ENCODE results near the gene PLXDC1.

PLXDC1 gene

DNA sequence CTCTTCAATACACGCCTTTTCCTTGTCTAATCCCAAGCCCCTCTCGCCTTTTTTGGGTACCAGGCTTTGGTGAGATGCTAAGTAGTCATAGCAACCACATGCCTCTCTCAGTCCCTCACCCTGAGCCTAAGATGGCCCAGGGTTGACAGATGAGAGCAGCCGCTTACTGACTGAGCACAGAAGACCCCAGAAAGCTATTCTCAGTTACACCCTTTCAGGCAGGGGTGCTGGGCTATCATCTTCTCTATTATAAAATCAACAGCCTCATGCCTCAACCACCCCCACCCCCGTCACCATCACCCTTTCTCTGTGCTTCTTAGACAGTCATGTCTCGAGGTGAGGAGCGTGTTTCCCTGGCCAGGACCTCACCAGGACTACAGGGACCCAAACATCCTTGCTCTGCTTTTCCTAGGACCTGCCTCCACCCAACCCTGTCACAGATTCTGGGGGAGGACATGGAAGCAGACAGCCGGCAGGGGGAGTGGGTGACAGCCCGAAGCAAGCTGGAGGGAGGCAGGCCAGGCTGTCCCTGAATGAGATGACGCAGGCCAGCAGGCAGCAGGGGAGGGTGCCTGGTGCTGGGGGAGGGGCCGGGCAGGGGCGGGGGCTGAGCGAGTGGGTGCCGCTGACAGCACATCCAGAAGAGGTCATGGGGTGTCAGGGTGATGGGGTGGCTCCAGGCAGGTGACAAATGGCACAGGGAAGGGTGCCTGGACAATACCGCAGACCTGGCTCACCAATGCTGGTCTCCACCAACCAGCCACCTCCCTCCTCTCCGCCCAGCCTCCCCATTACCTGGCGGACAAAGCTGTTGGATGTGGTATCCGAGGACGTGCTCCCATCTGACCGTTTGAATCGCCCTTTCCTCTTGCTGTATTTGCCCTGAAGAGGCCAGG lies 42.9 kb upstream of the PLXDC1 start:
- no peaks in the 10 kb centered on the region for H3K27me3 ChIP-seq (ENCODE audit: control insufficient read depth in 1 of 2, insufficient read depth in 2 of 2, low read length in 2 of 2)
- no peak overlapping the region for H3K4me3 ChIP-seq (ENCODE audit: low read depth in 1 of 2, low read length in 2 of 2)
- H3K27ac ChIP-seq (ENCODE audit: low read depth, low read length) = no peak overlapping the region
- peaks cover 26% of the 10 kb centered on the region for H3K4me1 ChIP-seq (ENCODE audit: insufficient read depth, low read length)
- H3K36me3 ChIP-seq (ENCODE audit: insufficient read depth, low read length) = peaks cover 23% of the 10 kb centered on the region
- H3K9ac ChIP-seq (ENCODE audit: low read length) = no peak overlapping the region
- no peaks in the 10 kb centered on the region for H3K9me3 ChIP-seq (ENCODE audit: low read length)

DNA sequence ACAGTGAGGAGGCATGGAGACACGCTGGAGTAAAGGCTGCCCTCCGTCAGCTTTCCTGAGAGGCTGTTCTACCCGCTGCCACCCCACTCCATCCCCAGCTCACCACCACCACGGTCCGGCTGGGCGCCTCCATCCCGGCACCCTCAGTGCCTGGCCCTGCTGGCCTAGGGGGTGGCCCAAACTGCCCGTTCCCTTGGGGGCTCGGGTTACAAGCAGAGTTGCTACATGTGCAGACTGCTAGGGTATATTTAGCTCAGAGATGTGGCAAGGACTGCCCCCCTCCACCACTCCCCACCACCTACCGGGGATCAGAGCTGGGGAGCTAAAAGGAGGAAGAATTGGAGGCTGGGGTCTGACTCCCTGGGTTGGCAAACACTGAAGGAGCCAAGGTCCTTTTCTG lies 41.9 kb upstream of the PLXDC1 start:
- Histone ChIP-seq H3K4me1 (ENCODE audit: insufficient read depth, low read length) (peaks cover 26% of the 10 kb centered on the region), H3K9ac (ENCODE audit: low read length) (no peak overlapping the region), H3K4me3 (ENCODE audit: low read depth in 1 of 2, low read length in 2 of 2) (no peak overlapping the region), H3K9me3 (ENCODE audit: low read length) (no peaks in the 10 kb centered on the region), H3K27me3 (ENCODE audit: control insufficient read depth in 1 of 2, insufficient read depth in 2 of 2, low read length in 2 of 2) (no peaks in the 10 kb centered on the region), H3K36me3 (ENCODE audit: insufficient read depth, low read length) (peaks cover 23% of the 10 kb centered on the region), H3K27ac (ENCODE audit: low read depth, low read length) (no peak overlapping the region)

DNA sequence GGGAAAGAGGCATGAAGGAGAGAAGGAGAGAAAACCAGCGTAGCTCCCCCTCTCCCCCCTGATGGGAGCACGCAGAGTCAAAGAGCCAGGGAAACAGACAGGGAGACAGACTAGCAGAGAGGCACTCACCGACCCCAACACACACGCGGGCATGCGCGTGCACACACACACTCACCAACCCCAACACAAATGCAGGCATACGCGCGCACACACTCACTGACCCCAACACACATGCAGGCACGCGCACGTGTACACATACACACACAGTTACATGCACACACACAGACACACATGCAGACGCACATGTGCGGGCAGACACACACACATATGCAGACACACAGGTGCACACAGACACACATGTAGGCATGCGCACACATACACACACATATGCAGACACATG lies 41.5 kb upstream of the PLXDC1 start:
- H3K4me3 ChIP-seq (ENCODE audit: low read depth in 1 of 2, low read length in 2 of 2) = no peak overlapping the region
- no peaks in the 10 kb centered on the region for H3K27me3 ChIP-seq (ENCODE audit: control insufficient read depth in 1 of 2, insufficient read depth in 2 of 2, low read length in 2 of 2)
- H3K4me1 ChIP-seq (ENCODE audit: insufficient read depth, low read length) = peaks cover 22% of the 10 kb centered on the region
- no peak overlapping the region for H3K9ac ChIP-seq (ENCODE audit: low read length)
- H3K36me3 ChIP-seq (ENCODE audit: insufficient read depth, low read length) = peaks cover 23% of the 10 kb centered on the region
- H3K9me3 ChIP-seq (ENCODE audit: low read length) = no peaks in the 10 kb centered on the region
- no peak overlapping the region for H3K27ac ChIP-seq (ENCODE audit: low read depth, low read length)

DNA sequence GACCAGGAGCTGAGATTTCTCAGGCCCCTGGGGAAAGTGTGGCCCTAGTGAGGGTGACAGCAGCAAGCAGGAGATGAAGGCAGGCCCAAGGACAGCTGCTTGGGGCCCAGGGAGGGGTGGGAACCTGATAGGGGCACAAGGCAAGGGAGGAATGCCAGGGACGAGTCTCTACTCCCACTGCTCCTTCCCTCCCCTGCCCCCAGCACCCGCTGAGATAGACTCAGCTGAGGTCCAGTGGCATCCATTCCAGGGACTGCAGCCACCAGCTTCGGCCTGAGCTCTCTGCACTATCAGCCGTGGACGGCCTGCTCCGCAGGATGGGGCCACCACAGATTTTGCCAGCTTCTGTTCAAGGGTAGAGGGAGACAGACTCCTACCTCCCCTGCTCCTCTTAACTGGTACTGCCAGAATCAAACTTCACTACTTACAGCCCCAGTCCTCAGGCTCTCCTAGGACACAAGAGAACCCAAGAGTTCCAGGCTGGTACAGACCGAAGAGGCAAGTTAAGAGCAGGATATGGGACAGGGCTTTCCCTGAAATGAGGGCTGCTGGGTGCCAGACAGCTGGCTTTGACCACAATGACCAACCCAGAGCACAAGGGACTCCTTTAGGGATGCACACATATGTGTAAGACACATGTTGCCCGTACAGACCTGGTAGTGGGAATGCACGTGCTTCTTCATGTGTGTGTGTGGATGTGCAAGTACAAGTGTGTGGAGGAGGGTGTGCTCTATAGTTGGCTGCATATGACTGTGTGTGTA lies 40.5 kb upstream of the PLXDC1 start:
- no peak overlapping the region for H3K9ac ChIP-seq (ENCODE audit: low read length)
- H3K27ac ChIP-seq (ENCODE audit: low read depth, low read length) = no peak overlapping the region
- peaks cover 27% of the 10 kb centered on the region for H3K36me3 ChIP-seq (ENCODE audit: insufficient read depth, low read length)
- H3K9me3 ChIP-seq (ENCODE audit: low read length) = no peaks in the 10 kb centered on the region
- no peak overlapping the region for H3K4me3 ChIP-seq (ENCODE audit: low read depth in 1 of 2, low read length in 2 of 2)
- no peaks in the 10 kb centered on the region for H3K27me3 ChIP-seq (ENCODE audit: control insufficient read depth in 1 of 2, insufficient read depth in 2 of 2, low read length in 2 of 2)
- peaks cover 20% of the 10 kb centered on the region for H3K4me1 ChIP-seq (ENCODE audit: insufficient read depth, low read length)

DNA sequence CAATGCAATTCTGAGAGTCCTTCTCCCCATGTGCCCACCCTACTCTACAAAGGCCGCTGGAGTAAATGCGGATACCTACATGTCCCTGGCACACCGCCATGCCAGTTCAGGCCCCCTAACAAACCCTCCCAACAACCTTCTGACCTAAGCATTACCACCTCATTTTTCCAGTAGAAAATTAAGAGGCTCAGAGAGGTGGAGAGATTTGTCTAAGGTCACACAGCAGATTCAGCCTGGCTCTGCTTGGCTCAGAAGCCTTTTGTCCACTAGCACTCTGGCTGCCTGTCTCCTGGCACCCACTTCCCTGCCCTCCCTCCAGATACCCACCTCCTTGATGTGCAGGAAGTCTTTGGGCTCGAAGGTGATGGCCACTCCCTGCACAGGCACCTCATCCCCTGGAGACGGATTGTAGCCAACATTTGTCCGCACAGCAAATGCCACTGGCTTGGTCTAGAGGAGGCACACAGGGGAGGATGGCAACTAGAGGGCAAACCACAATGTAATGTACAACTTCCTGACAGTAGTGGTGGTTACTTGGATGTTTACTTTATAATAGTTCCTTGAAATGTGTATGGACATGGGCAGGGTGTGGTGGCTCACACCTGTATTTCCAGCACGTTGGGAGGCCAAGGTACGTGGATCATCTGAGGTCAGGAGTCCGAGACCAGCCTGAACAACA lies 35.9 kb upstream of the PLXDC1 start:
- no peaks in the 10 kb centered on the region for H3K9me3 ChIP-seq (ENCODE audit: low read length)
- H3K27ac ChIP-seq (ENCODE audit: low read depth, low read length) = no peak overlapping the region
- no peak overlapping the region for H3K9ac ChIP-seq (ENCODE audit: low read length)
- H3K4me1 ChIP-seq (ENCODE audit: insufficient read depth, low read length) = no peaks in the 10 kb centered on the region
- no peak overlapping the region for H3K4me3 ChIP-seq (ENCODE audit: low read depth in 1 of 2, low read length in 2 of 2)
- H3K36me3 ChIP-seq (ENCODE audit: insufficient read depth, low read length) = peaks cover 48% of the 10 kb centered on the region
- H3K27me3 ChIP-seq (ENCODE audit: control insufficient read depth in 1 of 2, insufficient read depth in 2 of 2, low read length in 2 of 2) = no peaks in the 10 kb centered on the region

DNA sequence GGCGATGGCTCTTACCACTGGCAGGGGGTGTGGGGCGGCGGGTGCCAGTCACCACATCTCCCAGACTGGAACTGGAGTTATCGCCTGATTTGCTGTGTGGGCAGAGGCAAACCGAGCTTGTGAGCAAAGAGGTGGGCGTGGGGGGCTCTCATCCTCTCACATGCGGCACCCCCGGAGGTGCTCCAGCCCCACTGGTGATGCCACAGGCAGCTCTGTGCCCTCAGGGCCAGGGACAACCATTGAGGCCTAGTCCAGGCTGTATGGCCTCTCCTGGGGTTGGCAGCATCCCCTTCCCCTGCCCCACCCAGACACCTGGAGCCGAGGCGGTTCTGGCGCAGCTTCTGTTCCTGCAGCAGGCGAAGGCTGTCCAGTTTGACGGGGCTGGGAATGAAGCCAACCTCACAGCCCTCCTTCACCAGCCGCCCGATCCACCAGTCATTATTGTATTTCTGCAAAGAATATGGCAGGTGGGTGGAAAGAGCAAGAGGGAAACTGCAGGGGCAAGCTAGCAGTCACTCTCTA lies 35.1 kb upstream of the PLXDC1 start:
- Histone ChIP-seq H3K36me3 (ENCODE audit: insufficient read depth, low read length) (peaks cover 40% of the 10 kb centered on the region), H3K27me3 (ENCODE audit: control insufficient read depth in 1 of 2, insufficient read depth in 2 of 2, low read length in 2 of 2) (no peaks in the 10 kb centered on the region), H3K27ac (ENCODE audit: low read depth, low read length) (no peak overlapping the region), H3K9me3 (ENCODE audit: low read length) (no peaks in the 10 kb centered on the region), H3K9ac (ENCODE audit: low read length) (no peak overlapping the region), H3K4me3 (ENCODE audit: low read depth in 1 of 2, low read length in 2 of 2) (no peak overlapping the region), H3K4me1 (ENCODE audit: insufficient read depth, low read length) (no peaks in the 10 kb centered on the region)

DNA sequence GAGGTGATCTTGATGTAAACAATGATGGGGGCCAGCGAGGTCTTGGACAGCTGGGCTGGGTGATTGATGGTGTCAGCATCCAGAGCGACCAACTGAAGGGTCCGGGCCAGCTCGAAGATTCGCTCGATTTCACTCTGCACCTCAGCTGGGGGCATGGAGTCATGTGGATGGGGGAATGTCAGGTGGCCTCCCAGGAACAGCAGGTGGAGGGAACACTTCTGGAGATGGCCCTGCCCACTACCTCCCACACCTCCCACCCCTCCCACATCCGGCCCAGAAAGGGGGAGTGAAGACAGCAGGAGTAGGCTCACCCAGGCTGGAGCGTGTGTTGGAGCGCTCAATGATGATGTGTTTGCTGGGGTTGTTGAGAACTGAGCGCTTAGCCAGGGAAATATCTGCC lies 32.3 kb upstream of the PLXDC1 start:
- Histone ChIP-seq H3K4me1 (ENCODE audit: insufficient read depth, low read length) (no peaks in the 10 kb centered on the region), H3K27ac (ENCODE audit: low read depth, low read length) (no peak overlapping the region), H3K27me3 (ENCODE audit: control insufficient read depth in 1 of 2, insufficient read depth in 2 of 2, low read length in 2 of 2) (no peaks in the 10 kb centered on the region), H3K36me3 (ENCODE audit: insufficient read depth, low read length) (peaks cover 36% of the 10 kb centered on the region), H3K9ac (ENCODE audit: low read length) (no peak overlapping the region), H3K9me3 (ENCODE audit: low read length) (no peaks in the 10 kb centered on the region), H3K4me3 (ENCODE audit: low read depth in 1 of 2, low read length in 2 of 2) (no peak overlapping the region)

DNA sequence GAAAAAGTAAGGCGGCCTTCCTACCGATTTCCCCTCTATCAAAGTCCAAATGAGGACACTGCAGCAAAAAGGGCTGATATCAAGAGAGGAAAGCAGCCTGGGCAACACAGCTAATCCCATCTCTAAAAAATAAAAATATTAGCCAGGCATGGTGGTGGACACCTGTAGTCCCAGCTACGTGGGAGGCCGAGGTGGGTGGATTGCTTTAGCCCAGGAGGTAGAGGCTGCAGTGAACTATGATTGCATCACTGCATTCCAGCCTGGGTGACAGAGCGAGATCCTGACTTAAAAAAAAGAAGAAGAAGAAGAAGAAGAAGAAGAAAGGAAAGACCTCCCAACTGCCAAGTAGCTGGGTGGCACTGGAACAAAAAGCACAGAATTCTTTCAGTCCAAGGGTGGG lies 31.6 kb upstream of the PLXDC1 start:
- H3K9ac ChIP-seq (ENCODE audit: low read length) = no peak overlapping the region
- no peaks in the 10 kb centered on the region for H3K27me3 ChIP-seq (ENCODE audit: control insufficient read depth in 1 of 2, insufficient read depth in 2 of 2, low read length in 2 of 2)
- no peak overlapping the region for H3K4me3 ChIP-seq (ENCODE audit: low read depth in 1 of 2, low read length in 2 of 2)
- no peaks in the 10 kb centered on the region for H3K4me1 ChIP-seq (ENCODE audit: insufficient read depth, low read length)
- no peak overlapping the region for H3K27ac ChIP-seq (ENCODE audit: low read depth, low read length)
- peaks cover 36% of the 10 kb centered on the region for H3K36me3 ChIP-seq (ENCODE audit: insufficient read depth, low read length)
- H3K9me3 ChIP-seq (ENCODE audit: low read length) = no peaks in the 10 kb centered on the region

DNA sequence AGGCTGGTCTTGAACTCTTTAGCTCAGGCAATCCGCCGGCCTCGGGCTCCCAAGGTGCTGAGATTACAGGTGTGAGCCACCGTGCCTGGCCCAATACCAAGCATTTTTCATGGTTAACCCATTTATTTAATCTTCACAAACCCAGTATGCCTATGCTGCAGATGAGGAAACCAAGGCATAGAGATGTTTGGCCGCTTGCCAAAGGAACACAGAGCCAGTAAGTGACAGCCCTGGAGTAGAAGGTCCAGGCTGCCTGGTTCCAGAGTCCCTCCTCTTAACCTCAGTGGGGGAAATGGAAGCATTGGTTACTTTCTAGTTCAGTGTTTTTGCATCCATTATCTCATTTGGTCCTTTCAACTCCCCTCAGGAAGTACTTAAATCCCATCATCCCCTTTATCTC lies 29.9 kb upstream of the PLXDC1 start:
- Histone ChIP-seq H3K27me3 (ENCODE audit: control insufficient read depth in 1 of 2, insufficient read depth in 2 of 2, low read length in 2 of 2) (no peaks in the 10 kb centered on the region), H3K9me3 (ENCODE audit: low read length) (no peaks in the 10 kb centered on the region), H3K4me3 (ENCODE audit: low read depth in 1 of 2, low read length in 2 of 2) (no peak overlapping the region), H3K9ac (ENCODE audit: low read length) (no peak overlapping the region), H3K36me3 (ENCODE audit: insufficient read depth, low read length) (peaks cover 26% of the 10 kb centered on the region), H3K27ac (ENCODE audit: low read depth, low read length) (no peak overlapping the region), H3K4me1 (ENCODE audit: insufficient read depth, low read length) (no peaks in the 10 kb centered on the region)

DNA sequence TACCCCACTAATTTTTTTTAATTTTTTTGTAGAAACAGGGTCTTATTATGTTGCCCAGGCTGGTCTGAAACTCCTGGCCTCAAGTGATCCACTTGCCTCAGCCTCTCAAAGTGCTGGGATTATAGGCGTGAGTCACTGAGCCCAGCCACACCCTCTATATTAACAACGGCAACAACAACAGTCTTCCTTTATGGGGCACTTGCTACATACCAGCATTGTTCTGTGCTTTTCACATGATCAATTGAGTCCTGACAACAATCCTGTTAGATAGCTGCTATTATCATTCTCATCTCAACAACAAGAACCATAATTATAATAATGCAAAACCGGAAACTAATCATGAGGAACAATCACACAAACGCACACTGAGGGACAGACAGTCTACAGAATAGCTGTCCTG lies 27.1 kb upstream of the PLXDC1 start:
- Histone ChIP-seq H3K9me3 (ENCODE audit: low read length) (no peaks in the 10 kb centered on the region), H3K27me3 (ENCODE audit: control insufficient read depth in 1 of 2, insufficient read depth in 2 of 2, low read length in 2 of 2) (no peaks in the 10 kb centered on the region), H3K27ac (ENCODE audit: low read depth, low read length) (no peak overlapping the region), H3K4me1 (ENCODE audit: insufficient read depth, low read length) (no peaks in the 10 kb centered on the region), H3K4me3 (ENCODE audit: low read depth in 1 of 2, low read length in 2 of 2) (no peak overlapping the region), H3K36me3 (ENCODE audit: insufficient read depth, low read length) (peaks cover 5% of the 10 kb centered on the region), H3K9ac (ENCODE audit: low read length) (no peak overlapping the region)

DNA sequence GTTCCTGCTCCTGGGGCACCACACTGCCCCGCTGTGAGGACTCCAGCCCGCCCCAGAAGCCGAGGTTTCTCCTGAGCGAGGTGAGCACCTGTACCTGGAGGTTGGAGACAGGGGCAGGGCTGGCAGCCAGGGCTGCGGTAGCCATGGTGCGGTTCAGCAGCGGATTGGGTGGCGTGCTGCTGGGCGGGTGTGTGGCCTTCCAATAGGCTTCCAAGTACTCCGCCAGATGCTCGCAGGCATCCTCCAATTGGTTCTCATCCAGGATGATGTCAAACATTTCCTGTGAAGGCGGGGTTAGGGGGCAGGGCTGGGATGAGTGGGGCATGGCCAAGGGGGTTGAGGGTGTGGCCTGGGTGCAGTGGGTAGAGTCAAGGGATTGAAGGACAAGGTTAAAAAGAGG lies 25.8 kb upstream of the PLXDC1 start:
- no peaks in the 10 kb centered on the region for H3K4me1 ChIP-seq (ENCODE audit: insufficient read depth, low read length)
- H3K9ac ChIP-seq (ENCODE audit: low read length) = no peak overlapping the region
- no peak overlapping the region for H3K4me3 ChIP-seq (ENCODE audit: low read depth in 1 of 2, low read length in 2 of 2)
- peaks cover 4% of the 10 kb centered on the region for H3K36me3 ChIP-seq (ENCODE audit: insufficient read depth, low read length)
- no peaks in the 10 kb centered on the region for H3K27me3 ChIP-seq (ENCODE audit: control insufficient read depth in 1 of 2, insufficient read depth in 2 of 2, low read length in 2 of 2)
- no peak overlapping the region for H3K27ac ChIP-seq (ENCODE audit: low read depth, low read length)
- no peaks in the 10 kb centered on the region for H3K9me3 ChIP-seq (ENCODE audit: low read length)

Data from muscle layer of colon (tissue), 2 donors.